COLO668 (cell line): ENCODE measurements around the gene LRRC75B.
"Not testable (repeated sequence)": the region's sequence is repeated elsewhere in the genome, so short reads cannot be mapped to it uniquely, and the experiment has no call there.

ENCODE experiments used
- DNase-seq: peaks from one replicate; lab custom pipeline; 2025; ENCODE audit not compliant: unreplicated experiment; lab: John Stamatoyannopoulos, UW

The LRRC75B gene

GRCh38 chr22:24592851-24593558, at the start of gene LRRC75B:
Gene LRRC75B (minus strand): TSS chr22:24593073. CDS start chr22:24593039, 34 bp downstream.
- peak; percentile 64 for DNase-seq

GRCh38 chr22:24642307-24642706, 49.4 kb upstream of the LRRC75B start:
- not testable (repeated sequence) for DNase-seq

- DNase-seq: not testable (repeated sequence)
These were observed 43.6 kb upstream of the LRRC75B start for GRCh38 chr22:24636513-24636912.

GRCh38 chr22:24634776-24635389, 42.0 kb upstream of the LRRC75B start:
- DNase-seq: not testable (repeated sequence)

GRCh38 chr22:24633231-24634023, 40.6 kb upstream of the LRRC75B start:
- DNase-seq: not testable (repeated sequence)

GRCh38 chr22:24632642-24633041, 39.8 kb upstream of the LRRC75B start:
- DNase-seq: not testable (repeated sequence)

GRCh38 chr22:24631430-24632122, 38.7 kb upstream of the LRRC75B start:
- DNase-seq: not testable (repeated sequence)

GRCh38 chr22:24630812-24631427, 38.0 kb upstream of the LRRC75B start:
- not testable (repeated sequence) for DNase-seq

- peak; percentile 24 for DNase-seq
These were observed 36.2 kb upstream of the LRRC75B start for GRCh38 chr22:24629069-24629468.

- not testable (repeated sequence) for DNase-seq
These were observed 35.0 kb upstream of the LRRC75B start for GRCh38 chr22:24627911-24628310.

- not testable (repeated sequence) for DNase-seq
These were observed 29.7 kb upstream of the LRRC75B start for GRCh38 chr22:24622596-24622995.

GRCh38 chr22:24621244-24621643, 28.4 kb upstream of the LRRC75B start:
- DNase-seq: not testable (repeated sequence)

GRCh38 chr22:24614794-24615193, 21.9 kb upstream of the LRRC75B start:
- DNase-seq: not testable (repeated sequence)

GRCh38 chr22:24609888-24610287, 17.0 kb upstream of the LRRC75B start:
- not testable (repeated sequence) for DNase-seq

GRCh38 chr22:24608327-24608726, 15.5 kb upstream of the LRRC75B start:
- not testable (repeated sequence) for DNase-seq

- not testable (repeated sequence) for DNase-seq
These were observed 14.6 kb upstream of the LRRC75B start for GRCh38 chr22:24607429-24607983.

GRCh38 chr22:24606340-24606739, 13.5 kb upstream of the LRRC75B start:
- not testable (repeated sequence) for DNase-seq

- DNase-seq: not testable (repeated sequence)
These were observed 11.1 kb upstream of the LRRC75B start for GRCh38 chr22:24603770-24604629.
